Gastrocnemius medialis (tissue), 4 donors: Measurements from ENCODE around the gene KRTAP6-1. TPM values are rescaled to one million over a fixed set of nuclear protein-coding genes. Genes with fewer than 3 reads are reported as not detected.

Source experiments
- ATAC-seq, 2 donors: fragments of 150-250 bp; one replicate each; pipeline ENCODE4 v1.9.1; 2016
- DNase-seq, 2 donors: peaks; one replicate each; pipeline ENCODE4 v3.0.0-alpha.2; 2019
- H3K27ac ChIP-seq, 4 donors: fragments of 200-600 bp; sonication (generic); 1 replicate in 1 of 4; 2 replicates in 3 of 4; pipeline ENCODE4 v1.5.1; 2016 to 2018; ENCODE audit warnings: mild to moderate bottlenecking in 2 of 4, moderate library complexity in 1 of 4
- H3K27me3 ChIP-seq, 3 donors: fragments of 200-600 bp; sonication (generic) in 2 of 3; 1 replicate in 1 of 3; 2 replicates in 2 of 3; pipeline versions ENCODE4 v1.5.1 to v1.6.0; 2016 to 2019; ENCODE audit warnings: mild to moderate bottlenecking in 1 of 3, moderate library complexity in 1 of 3
- H3K36me3 ChIP-seq, 2 donors: fragments of 200-600 bp; sonication (generic) in 1 of 2; one replicate each; pipeline ENCODE4 v1.5.1; 2017 to 2018
- H3K4me1 ChIP-seq, 2 donors: fragments of 200-600 bp; sonication (generic) in 1 of 2; one replicate each; pipeline ENCODE4 v1.5.1; 2016 to 2017; ENCODE audit warnings: mild to moderate bottlenecking in 2 of 2
- H3K4me3 ChIP-seq, 4 donors: fragments of 200-600 bp; sonication (generic) in 3 of 4; 1 replicate in 1 of 4; 2 replicates in 3 of 4; pipeline ENCODE4 v1.5.1; 2016 to 2019; ENCODE audit warnings: mild to moderate bottlenecking in 2 of 4
- H3K9me3 ChIP-seq, 3 donors: fragments of 200-600 bp; sonication (generic) in 2 of 3; 1 replicate in 1 of 3; 2 replicates in 2 of 3; pipeline ENCODE4 v1.5.1; 2016 to 2019
- CTCF ChIP-seq, 5 experiments: fragments of 450-650 bp in 3 of 5; fragments of 200-600 bp in 2 of 5; sonication (generic) in 2 of 5; IDR thresholded peaks in 4 of 5; conservative IDR thresholded peaks in 1 of 5; 1 replicate in 4 of 5; 2 replicates in 1 of 5; pipeline ENCODE4 v1.5.1; 2016 to 2019; ENCODE audit warnings: antibody characterized with exemption in 5 of 5, mild to moderate bottlenecking in 3 of 5, moderate library complexity in 3 of 5
- POLR2A ChIP-seq, 2 donors: fragments of 450-650 bp; IDR thresholded peaks; one replicate each; pipeline ENCODE4 v1.6.1; 2017; ENCODE audit warnings: antibody characterized with exemption in 2 of 2, mild to moderate bottlenecking in 2 of 2, moderate library complexity in 2 of 2
- in situ Hi-C, 4 donors: fragments of 200-750 bp; cut with MboI; loops; one replicate each; pipeline versions ENCODE4 v1.15.0 to v1.8.0; 2017; ENCODE audit warnings: low sequenced_read_pairs in 4 of 4
- intact Hi-C: fragments of 100-400 bp; cut with DNase I; formaldehyde crosslinking; loops from one replicate; pipeline ENCODE4 v1.15.1; 2023; ENCODE audit warnings: low total_unique reads
- total RNA-seq, 4 donors: library from RNA; depleted of rRNA; stranded (reverse); fragments of >200 nt; gene quantifications; one replicate each; pipeline versions ENCODE4 v1.1.0 to v1.2.3, GENCODE V29; 2016

KRTAP6-1 gene
- total RNA-seq, 4 donors from 2014 or later = not detected

GRCh38 chr21:30563630-30564029, 50.1 kb downstream of the KRTAP6-1 start:
- ATAC-seq (no peak), DNase-seq (no peak)
- Histone ChIP-seq H3K4me1 (no peaks in the 10 kb centered on the region), H3K9me3 (no peaks in the 10 kb centered on the region), H3K27me3 (no peaks in the 10 kb centered on the region), H3K36me3 (no peaks in the 10 kb centered on the region), H3K27ac (no peak overlapping the region), H3K4me3 (no peak overlapping the region)
- intact Hi-C loops (no loop called here), in situ Hi-C loops (no loop called here)
- TF ChIP-seq POLR2A (IDR thresholded peaks at IDR 0.05) (no peak), CTCF (IDR thresholded peaks at IDR 0.05 in 4 of 5, conservative IDR thresholded peaks at IDR 0.05 in 1 of 5) (no peak)

Other genes starting within 250 kb of the KRTAP6-1 start
- not detected for gene KRTAP13-2, start 241.7 kb downstream of the KRTAP6-1 start, total RNA-seq
- gene KRTAP13-1, start 217.9 kb downstream of the KRTAP6-1 start, total RNA-seq = not detected
- gene KRTAP13-3, start 188.0 kb downstream of the KRTAP6-1 start, total RNA-seq = not detected
- not detected for gene KRTAP13-4, start 183.7 kb downstream of the KRTAP6-1 start, total RNA-seq
- gene KRTAP15-1, start 173.7 kb downstream of the KRTAP6-1 start, total RNA-seq = not detected
- not detected for gene KRTAP19-1, start 133.6 kb downstream of the KRTAP6-1 start, total RNA-seq
- gene KRTAP19-2, start 126.5 kb downstream of the KRTAP6-1 start, total RNA-seq = not detected
- gene KRTAP19-3, start 121.9 kb downstream of the KRTAP6-1 start, total RNA-seq = 10 to 100 TPM in 1 of 4 donors, 1 to 10 TPM in 2, not detected in 1; 1.0 to 12.9 (median 5.0) TPM
- not detected for gene KRTAP19-4, start 116.8 kb downstream of the KRTAP6-1 start, total RNA-seq
- gene KRTAP19-5, start 111.8 kb downstream of the KRTAP6-1 start, total RNA-seq = not detected
- gene KRTAP19-6, start 72.1 kb downstream of the KRTAP6-1 start, total RNA-seq = not detected
- gene KRTAP19-7, start 52.6 kb downstream of the KRTAP6-1 start, total RNA-seq = not detected
- not detected for gene KRTAP22-2, start 23.5 kb downstream of the KRTAP6-1 start, total RNA-seq
- not detected for gene KRTAP6-3, start 21.5 kb downstream of the KRTAP6-1 start, total RNA-seq
- gene KRTAP6-2, start 15.0 kb downstream of the KRTAP6-1 start, total RNA-seq = not detected
- gene KRTAP22-1, start 12.8 kb downstream of the KRTAP6-1 start, total RNA-seq = not detected
- gene KRTAP20-1, start 2.5 kb upstream of the KRTAP6-1 start, total RNA-seq = not detected
- not detected for gene KRTAP20-4, start 6.7 kb upstream of the KRTAP6-1 start, total RNA-seq
- not detected for gene KRTAP20-2, start 21.3 kb upstream of the KRTAP6-1 start, total RNA-seq
- gene KRTAP20-3, start 28.9 kb upstream of the KRTAP6-1 start, total RNA-seq = not detected
- gene KRTAP21-3, start 104.8 kb upstream of the KRTAP6-1 start, total RNA-seq = not detected
- gene KRTAP21-2, start 133.3 kb upstream of the KRTAP6-1 start, total RNA-seq = not detected
- not detected for gene KRTAP21-1, start 141.5 kb upstream of the KRTAP6-1 start, total RNA-seq
- not detected for gene KRTAP8-1, start 199.3 kb upstream of the KRTAP6-1 start, total RNA-seq
- not detected for gene KRTAP7-1, start 215.8 kb upstream of the KRTAP6-1 start, total RNA-seq